HG03039 (cell line): Measurements from ENCODE around the gene FTO.

Experiments
- ATAC-seq: cut with Tn5 transposase; IDR thresholded peaks from one replicate; pipeline ENCODE4 v1.9.1; 2021; ENCODE audit warnings: mild to moderate bottlenecking, moderate library complexity; ENCODE audit not compliant: unreplicated experiment

The FTO gene

GRCh38 chr16:53894686-53895085 lies 190.7 kb downstream of the FTO start:
- no peak for ATAC-seq

GRCh38 chr16:53895433-53895832 lies 191.5 kb downstream of the FTO start:
- ATAC-seq = no peak

GRCh38 chr16:53895851-53896250 lies 191.9 kb downstream of the FTO start:
- no peak for ATAC-seq

GRCh38 chr16:53896722-53897121 lies 192.8 kb downstream of the FTO start:
- no peak for ATAC-seq

GRCh38 chr16:53898993-53899392 lies 195.0 kb downstream of the FTO start:
- ATAC-seq = no peak

- ATAC-seq = no peak
Observed at GRCh38 chr16:53899431-53899830, 195.5 kb downstream of the FTO start.

GRCh38 chr16:53900667-53901066 lies 196.7 kb downstream of the FTO start:
- no peak for ATAC-seq

- ATAC-seq = no peak
Observed at GRCh38 chr16:53901408-53901807, 197.5 kb downstream of the FTO start.

- no peak for ATAC-seq
Observed at GRCh38 chr16:53904533-53904932, 200.6 kb downstream of the FTO start.

- ATAC-seq = no peak
Observed at GRCh38 chr16:53905028-53905427, 201.1 kb downstream of the FTO start.

GRCh38 chr16:53908731-53909130 lies 204.8 kb downstream of the FTO start:
- no peak for ATAC-seq

GRCh38 chr16:53910990-53911389 lies 207.0 kb downstream of the FTO start:
- no peak for ATAC-seq

- no peak for ATAC-seq
Observed at GRCh38 chr16:53911513-53911912, 207.6 kb downstream of the FTO start.

GRCh38 chr16:53912155-53912554 lies 208.2 kb downstream of the FTO start:
- ATAC-seq = no peak

- ATAC-seq = no peak
Observed at GRCh38 chr16:53913099-53913870, 209.3 kb downstream of the FTO start.

- ATAC-seq = no peak
Observed at GRCh38 chr16:53913920-53914319, 210.0 kb downstream of the FTO start.

GRCh38 chr16:53914736-53915135 lies 210.8 kb downstream of the FTO start:
- no peak for ATAC-seq

- ATAC-seq = no peak
Observed at GRCh38 chr16:53915452-53916160, 211.7 kb downstream of the FTO start.

GRCh38 chr16:53920988-53921387 lies 217.0 kb downstream of the FTO start:
- no peak for ATAC-seq

- ATAC-seq = no peak
Observed at GRCh38 chr16:53922067-53922806, 218.3 kb downstream of the FTO start.

- ATAC-seq = no peak
Observed at GRCh38 chr16:53922807-53923571, 219.0 kb downstream of the FTO start.
